ENCODE data around the gene SLC4A8.

SLC4A8 gene

DNA sequence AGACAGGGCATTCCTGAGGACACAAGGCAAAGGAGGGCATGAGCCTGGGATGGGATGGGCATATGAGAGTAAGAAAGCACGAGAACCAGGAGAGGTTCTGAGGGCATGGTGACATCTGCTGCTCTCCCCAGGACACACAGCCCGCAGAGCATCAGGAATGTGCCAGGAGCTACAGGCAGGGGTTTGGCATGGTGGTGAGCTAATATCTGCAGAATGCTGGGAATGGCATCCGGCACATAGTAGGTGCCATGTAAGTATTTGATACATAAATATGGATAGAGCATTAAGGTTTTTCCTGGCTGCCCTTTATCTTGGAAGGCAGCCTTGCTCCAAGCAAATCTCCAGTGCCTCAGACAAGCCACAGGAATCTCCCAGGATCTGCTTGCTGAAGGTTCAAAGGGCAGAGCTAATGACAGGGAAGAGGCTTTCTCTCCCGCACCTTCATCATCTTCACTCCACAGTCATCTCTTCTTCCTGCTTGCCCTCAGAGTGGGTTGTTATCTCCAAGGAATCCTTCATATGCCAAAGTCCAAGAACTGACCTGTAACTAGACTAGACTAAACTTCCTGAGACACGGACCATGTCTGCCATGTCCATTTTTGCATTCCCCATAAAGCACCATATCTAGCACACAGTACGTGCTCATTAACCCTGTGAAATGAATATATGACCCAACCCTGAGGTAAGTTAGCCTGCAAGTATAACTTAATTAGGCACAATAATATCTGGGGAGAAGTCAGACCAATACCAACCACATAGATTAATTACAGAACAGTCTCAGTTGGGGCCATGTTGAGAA lies 104.4 kb downstream of the SLC4A8 start:
- no peak for DNase-seq

DNA sequence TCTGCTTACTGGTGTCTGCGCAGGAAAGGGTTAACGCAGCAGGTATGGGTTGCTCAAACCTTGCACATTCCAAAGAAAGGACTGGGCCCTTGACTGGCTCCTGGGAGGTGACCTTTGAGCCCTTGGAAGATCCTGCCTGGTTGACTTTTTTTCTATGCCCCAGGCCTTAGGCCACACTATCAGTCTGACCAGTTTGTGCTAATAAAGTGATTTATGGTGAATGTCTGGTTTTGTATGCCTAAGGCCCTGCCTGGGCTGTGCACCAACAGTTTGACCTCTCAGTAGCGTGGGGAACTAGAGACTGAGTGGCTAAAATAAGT lies 105.0 kb downstream of the SLC4A8 start:
- DNase-seq: no peak

DNA sequence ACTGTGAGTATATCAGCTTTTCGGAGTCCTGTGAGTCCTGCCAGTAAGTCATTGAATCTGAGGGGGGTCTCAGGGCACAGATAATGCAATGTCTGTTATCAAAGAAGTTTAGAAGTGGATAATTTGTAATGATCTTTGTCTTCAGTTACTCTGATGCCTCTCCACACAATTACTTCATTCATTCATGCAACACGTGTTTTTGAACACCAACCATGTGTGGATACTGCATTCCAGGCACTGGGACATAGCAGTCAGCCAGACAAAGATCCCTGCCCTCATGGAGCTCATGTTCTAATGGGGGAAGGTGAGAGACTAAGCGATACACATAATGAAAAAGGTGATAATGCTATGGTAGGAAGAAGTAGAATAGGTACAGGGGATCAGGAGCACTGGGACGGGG lies 105.6 kb downstream of the SLC4A8 start:
- DNase-seq: no peak

DNA sequence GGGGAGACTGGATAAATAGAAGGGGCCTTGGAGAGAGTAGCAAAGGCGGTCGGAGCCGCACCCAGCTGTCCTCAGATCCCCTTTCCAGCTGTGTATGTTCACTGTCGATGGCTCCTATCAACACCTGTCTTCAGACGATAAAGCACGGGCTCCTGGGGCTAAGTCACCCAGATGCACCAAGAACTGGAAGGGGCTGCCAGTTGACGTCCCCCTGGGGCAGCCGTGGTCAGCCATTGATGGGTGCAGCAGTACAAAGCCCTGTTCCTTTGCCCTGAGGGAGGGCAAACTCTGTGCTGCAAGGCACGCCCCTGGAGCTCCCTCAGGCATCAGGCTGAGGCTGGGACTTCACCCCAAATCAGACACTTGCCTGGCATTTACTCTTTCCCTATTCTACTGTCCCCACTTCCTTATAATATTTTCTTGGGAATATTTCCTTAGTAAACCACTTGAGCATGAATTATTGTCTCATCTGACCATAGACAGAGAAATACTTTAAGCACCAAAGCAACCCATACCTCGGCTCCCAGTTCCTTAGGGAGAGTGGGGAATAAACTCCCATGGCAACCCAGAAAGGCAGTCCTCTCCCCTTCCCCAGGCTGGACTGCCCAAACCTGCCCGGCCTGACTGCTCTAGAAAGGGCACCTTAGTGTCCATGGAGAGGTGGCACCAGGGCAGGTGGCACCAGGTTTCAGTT lies 106.8 kb downstream of the SLC4A8 start:
- DNase-seq: no peak

DNA sequence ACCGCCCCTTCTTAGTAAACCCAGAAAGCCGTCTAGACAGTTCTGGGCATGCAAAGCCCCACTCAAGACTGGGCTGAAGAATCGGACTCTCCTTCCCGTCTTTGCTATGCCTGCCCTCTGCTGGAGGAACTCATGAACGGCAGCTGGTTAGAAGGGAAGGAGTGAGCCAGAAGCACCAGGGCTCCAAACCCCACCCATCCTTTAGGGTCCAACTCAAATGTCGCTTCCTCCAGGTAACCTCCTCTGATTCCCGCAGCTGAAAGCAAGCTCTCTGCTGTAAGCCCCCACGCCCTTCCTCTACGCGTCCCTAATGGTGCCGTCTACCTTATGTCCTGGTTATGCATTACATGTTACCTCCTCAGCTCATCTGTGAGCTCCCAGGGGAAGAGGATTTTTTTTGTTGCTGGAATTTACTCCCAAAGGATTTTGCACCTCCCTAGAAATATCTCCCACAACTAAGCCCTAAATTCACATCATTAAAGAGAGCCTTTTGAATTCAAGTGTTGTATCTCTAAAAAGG lies 107.4 kb downstream of the SLC4A8 start:
- peak; percentile 60 for DNase-seq

DNA sequence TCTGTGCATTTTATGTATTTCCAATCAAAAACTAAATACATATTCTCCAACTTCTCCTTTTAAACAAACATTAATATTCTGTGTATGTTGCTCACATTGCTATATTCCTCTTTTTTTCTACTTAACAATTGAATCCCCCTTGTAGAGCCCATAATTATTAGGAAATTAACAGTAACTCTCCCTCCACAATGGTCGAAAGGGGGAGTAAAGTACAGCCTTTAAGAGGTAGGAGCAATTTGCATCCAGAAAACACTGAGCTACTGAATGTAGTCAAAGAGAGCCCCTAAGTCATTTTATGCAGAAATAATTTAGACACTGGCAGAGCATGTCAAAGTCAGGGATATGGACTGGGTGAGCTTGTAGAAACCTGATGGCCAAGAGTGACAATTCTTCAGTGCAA lies 109.2 kb downstream of the SLC4A8 start:
- DNase-seq: no peak

DNA sequence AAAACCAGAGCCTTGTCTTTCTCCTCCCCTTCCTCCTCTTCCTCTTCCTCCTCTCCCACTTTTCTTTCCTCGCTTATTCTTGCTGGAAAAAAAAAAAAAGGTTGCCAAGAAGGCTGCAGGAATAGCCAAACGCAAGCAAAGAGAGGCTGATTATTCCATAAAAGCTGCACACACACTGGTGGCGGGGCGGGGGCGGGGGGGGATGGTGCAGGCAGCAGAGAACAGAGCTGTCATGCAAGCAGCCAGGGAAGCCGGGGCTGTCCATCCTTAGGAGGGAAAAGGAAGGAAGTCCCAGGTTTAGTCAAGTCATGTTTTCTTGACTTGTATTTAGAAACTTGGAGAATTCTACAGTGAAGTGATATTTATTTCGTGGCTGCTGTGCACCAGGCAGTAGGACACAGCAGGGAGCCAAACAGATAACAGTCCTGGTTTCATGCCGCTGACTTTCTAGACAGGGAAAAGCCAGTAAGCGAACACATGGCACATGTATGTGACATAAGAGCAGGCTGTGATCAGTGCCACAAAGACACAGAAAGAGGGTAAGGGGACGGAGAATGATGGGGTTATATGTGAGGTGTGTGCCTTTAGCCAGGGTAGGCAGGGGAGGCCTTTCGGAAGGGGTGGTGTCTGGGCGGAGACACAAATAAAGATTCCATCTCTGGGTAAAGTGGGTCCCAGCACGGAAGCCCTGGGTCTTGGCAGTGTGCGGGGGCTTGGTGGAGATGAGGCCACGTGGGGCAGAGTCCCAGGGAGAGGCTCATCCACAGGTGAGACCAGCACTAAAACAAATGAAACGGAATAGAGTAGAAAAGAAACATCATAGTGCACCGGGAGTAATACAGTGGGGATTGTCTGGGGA lies 109.8 kb downstream of the SLC4A8 start:
- DNase-seq: no peak

DNA sequence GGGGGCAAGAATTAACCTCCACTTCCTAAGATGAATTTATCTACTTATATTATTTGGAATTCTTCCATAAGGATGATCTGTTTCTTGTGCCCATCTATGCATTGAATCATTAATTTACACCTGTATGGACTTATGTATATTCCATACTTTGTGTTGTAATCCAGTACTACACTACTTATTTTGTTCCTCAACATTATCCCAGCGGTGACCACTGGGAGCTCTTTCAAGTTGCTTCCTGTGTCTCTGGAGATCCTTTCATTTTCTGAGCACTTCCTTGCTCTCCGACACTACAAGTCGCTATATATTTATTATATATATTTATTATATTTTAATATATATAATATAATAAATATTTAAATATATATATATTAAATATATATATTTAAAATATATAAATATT lies 111.5 kb downstream of the SLC4A8 start:
- no peak for DNase-seq

DNA sequence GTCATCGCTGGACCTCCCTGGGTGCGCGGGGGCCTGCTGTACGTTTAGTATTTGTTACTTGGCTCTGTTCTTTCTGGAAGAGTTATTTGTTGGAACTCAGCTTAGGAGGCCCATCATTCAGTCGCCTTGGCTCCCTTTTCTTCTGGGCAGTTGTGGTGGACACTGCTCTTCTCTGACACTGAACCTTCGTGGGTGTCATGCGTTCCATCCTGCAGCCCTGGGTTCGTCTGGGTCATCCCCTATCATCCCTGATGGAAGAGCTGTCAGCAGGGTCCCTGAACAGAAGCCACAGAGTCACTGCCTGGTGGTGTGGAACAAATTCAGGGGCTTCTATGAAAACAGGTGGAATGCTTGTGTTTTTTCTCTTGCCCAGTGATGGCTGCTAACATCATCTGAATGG lies 113.5 kb downstream of the SLC4A8 start:
- DNase-seq: no peak

DNA sequence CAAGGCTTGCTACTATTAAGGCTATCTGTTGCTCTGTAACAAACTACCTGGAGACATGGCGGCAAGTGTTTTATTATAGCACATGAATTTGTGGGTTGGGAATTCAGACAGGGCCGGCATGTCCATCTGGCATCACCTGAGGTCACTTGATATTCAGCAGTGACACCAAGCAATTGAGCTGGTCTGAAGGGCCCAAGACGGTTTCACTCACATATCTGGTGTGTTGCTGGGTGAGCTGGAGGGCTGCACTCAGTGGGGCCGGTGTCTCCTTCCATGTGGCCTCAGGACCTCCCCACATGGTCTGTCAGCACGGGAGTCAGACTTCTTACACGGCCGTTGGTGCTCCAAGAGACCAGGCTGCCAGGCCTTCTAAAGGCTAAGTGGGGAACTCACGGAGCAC lies 114.0 kb downstream of the SLC4A8 start:
- DNase-seq: no peak

DNA sequence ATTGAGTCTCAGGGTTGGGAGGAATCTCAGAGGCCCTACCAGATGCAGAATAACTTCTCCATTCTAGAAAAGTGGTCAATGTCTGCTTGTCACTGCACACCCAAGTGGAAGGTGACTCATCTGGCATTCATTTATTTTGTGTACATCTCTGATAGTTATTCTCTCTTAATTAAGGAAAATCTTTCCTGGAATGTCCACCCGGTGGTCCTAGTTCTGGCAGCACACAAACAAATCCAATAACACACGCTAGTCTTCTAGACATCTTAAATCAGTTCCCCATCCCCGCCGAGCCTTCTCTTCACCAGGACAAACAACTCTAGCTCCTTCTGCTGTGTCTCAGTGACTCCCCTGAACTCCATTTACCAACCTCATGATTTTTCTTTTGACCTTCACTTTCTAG lies 116.4 kb downstream of the SLC4A8 start:
- no peak for DNase-seq

DNA sequence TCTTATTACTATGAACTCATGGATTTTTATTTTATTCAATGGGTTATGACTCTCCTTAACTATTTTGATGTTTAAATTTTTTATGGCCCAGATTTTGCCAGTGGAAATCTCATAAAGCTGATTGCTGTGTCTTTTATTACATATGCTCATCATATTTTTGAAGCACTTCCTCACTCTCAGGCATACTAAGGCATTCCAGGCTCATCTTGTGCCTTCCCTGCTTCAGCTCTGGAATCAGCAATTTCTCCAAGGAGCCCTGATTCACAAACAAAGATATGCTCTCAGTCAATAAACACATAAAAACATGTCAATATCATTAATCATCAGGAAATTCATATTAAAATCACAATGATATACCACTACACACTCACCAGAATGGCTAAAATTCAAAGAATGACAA lies 121.5 kb downstream of the SLC4A8 start:
- no peak for DNase-seq

DNA sequence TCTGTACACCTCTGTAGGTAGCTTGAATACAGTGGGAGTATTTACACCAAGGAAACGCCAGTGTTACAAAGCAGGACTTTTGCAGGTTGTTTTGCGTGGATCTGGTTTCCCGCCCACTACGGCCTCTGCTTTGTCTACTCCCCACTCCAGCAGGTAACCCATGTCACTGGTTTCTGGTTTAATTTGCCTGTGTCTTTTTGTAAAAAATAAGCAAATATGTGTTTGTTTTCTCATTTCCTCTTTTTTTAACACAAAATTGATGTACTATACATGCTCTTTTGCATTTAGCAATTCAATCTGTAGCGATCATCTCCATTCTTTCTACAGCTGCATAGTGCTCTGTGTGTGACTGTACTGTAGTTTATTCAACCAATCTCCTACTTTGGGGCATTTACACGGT lies 123.0 kb downstream of the SLC4A8 start:
- DNase-seq: no peak

DNA sequence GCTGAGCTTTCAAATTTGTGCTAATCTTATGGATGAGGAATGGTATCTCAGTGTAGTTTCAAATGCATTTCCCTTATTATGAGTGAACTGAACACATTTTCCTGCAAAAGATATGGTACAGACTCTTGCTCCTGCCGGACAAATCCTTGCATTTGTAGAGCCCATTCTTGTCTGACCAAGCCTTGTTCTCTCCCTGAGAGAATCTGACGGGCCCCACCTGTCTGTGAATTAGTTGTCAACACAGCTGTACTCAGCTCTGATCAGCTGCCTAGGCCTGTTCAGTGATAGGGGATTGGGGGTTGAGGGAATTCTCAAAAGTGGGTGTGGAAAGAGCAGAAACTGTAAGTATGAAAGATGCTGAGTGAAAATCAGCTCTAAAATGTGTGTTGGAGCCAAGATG lies 123.6 kb downstream of the SLC4A8 start:
- DNase-seq: no peak

DNA sequence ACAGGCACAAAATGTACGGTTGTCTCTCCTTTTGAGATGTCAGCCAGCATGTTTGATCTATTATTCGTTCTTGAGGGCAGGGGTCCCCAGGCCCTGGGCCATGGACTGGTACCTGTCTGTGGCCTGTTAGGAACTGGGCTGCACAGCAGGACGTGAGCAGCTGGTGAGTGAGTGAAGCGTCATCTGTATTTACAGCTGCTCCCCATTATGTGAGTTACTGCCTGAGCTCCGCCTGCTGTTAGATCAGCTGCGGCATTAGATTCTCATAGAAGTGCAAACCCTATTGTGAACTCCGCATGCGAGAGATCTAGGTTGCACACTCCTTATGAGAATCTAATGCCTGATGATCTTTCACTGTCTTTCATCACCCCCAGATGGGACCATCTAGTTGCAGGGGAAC lies 125.0 kb downstream of the SLC4A8 start:
- DNase-seq: no peak

All from NCI-H1105 (cell line).